ENCODE results near the gene ARHGAP22. TPM values are rescaled to one million over a fixed set of nuclear protein-coding genes. Genes with fewer than 3 reads are reported as not detected.

ARHGAP22 gene
- total RNA-seq, 1 donor from 2014 or later, result 5.1 TPM

- Mint-ChIP-seq H3K27ac (no peak overlapping the region), H3K36me3 (no peaks in the 10 kb centered on the region), H3K9me3 (peaks cover 8% of the 10 kb centered on the region), H3K4me3 (no peak overlapping the region), H3K27me3 (no peaks in the 10 kb centered on the region), H3K4me1 (ENCODE audit: unreplicated experiment) (peaks cover 9% of the 10 kb centered on the region)
- TF ChIP-seq CTCF (conservative IDR thresholded peaks at IDR 0.05), result no peak
- DNase-seq (ENCODE audit: extremely low spot score, unreplicated experiment), result peak; percentile 55
Observed at GRCh38 chr10:48511066-48511874, 93.6 kb downstream of the ARHGAP22 start.

- H3K36me3 Mint-ChIP-seq, result no peaks in the 10 kb centered on the region
- peaks cover 3% of the 10 kb centered on the region for H3K27me3 Mint-ChIP-seq
- DNase-seq (ENCODE audit: extremely low spot score, unreplicated experiment), result peak; percentile 39
- no peak overlapping the region for H3K4me3 Mint-ChIP-seq
- TF ChIP-seq CTCF (conservative IDR thresholded peaks at IDR 0.05), result peak; percentile 62
- no peak overlapping the region for H3K27ac Mint-ChIP-seq
- H3K4me1 Mint-ChIP-seq (ENCODE audit: unreplicated experiment), result peaks cover 14% of the 10 kb centered on the region
- peaks cover 2% of the 10 kb centered on the region for H3K9me3 Mint-ChIP-seq
Observed at GRCh38 chr10:48509974-48510692, 94.7 kb downstream of the ARHGAP22 start.

GRCh38 chr10:48508791-48509772 is 95.8 kb downstream of the ARHGAP22 start:
- no peak overlapping the region for H3K27ac Mint-ChIP-seq
- H3K36me3 Mint-ChIP-seq, result no peaks in the 10 kb centered on the region
- H3K4me1 Mint-ChIP-seq (ENCODE audit: unreplicated experiment), result peaks cover 14% of the 10 kb centered on the region
- peaks cover 3% of the 10 kb centered on the region for H3K27me3 Mint-ChIP-seq
- DNase-seq (ENCODE audit: extremely low spot score, unreplicated experiment), result peak; percentile 57
- H3K9me3 Mint-ChIP-seq, result no peaks in the 10 kb centered on the region
- no peak overlapping the region for H3K4me3 Mint-ChIP-seq
- TF ChIP-seq CTCF (conservative IDR thresholded peaks at IDR 0.05), result no peak

- H3K27me3 Mint-ChIP-seq, result peaks cover 3% of the 10 kb centered on the region
- H3K4me3 Mint-ChIP-seq, result no peak overlapping the region
- DNase-seq (ENCODE audit: extremely low spot score, unreplicated experiment), result peak; percentile 58
- peaks cover 14% of the 10 kb centered on the region for H3K4me1 Mint-ChIP-seq (ENCODE audit: unreplicated experiment)
- no peaks in the 10 kb centered on the region for H3K9me3 Mint-ChIP-seq
- no peaks in the 10 kb centered on the region for H3K36me3 Mint-ChIP-seq
- no peak overlapping the region for H3K27ac Mint-ChIP-seq
- no peak for TF ChIP-seq CTCF (conservative IDR thresholded peaks at IDR 0.05)
Observed at GRCh38 chr10:48507933-48508790, 96.7 kb downstream of the ARHGAP22 start.
